Measurements from ENCODE around the gene RASSF7.

DNA sequence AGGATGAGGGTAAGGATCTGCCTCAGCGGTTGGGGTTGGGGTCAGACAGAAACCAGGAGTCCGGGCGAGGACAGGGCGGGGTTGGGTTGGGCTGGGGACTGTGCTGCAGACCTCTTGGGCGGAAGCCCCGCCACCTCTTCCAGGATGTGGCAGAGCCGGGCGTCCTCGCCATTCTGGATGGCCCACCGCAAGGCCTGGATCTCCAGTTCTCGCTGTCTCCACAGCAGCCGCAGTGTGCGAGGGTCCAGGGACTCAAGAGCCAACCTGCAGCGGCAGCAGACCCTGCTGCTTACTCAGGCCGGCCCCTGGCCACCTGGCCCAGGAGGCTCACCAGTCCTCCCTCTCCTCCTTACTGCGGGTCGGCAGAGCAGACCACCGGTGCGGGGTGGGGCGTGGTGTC, 2.3 kb upstream of the RASSF7 start:
- TF ChIP-seq, protein P1, sequence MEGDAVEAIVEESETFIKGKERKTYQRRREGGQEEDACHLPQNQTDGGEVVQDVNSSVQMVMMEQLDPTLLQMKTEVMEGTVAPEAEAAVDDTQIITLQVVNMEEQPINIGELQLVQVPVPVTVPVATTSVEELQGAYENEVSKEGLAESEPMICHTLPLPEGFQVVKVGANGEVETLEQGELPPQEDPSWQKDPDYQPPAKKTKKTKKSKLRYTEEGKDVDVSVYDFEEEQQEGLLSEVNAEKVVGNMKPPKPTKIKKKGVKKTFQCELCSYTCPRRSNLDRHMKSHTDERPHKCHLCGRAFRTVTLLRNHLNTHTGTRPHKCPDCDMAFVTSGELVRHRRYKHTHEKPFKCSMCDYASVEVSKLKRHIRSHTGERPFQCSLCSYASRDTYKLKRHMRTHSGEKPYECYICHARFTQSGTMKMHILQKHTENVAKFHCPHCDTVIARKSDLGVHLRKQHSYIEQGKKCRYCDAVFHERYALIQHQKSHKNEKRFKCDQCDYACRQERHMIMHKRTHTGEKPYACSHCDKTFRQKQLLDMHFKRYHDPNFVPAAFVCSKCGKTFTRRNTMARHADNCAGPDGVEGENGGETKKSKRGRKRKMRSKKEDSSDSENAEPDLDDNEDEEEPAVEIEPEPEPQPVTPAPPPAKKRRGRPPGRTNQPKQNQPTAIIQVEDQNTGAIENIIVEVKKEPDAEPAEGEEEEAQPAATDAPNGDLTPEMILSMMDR (conservative IDR thresholded peaks at IDR 0.05; ENCODE audit: low read length): no peak
- no peak for TF ChIP-seq EZH2phosphoT487 (IDR thresholded peaks at IDR 0.05; ENCODE audit: borderline replicate concordance, low read depth, low read length)

Measured in OCI-LY7 (cell line).